Duodenal mucosa (tissue), 2 donors: ENCODE measurements around the gene FOSL1.

Source experiments
- H3K27ac ChIP-seq: one replicate; pipeline ENCODE4 v1.7.0; 2013; ENCODE audit warnings: low read depth, low read length
- H3K27me3 ChIP-seq, 2 donors: one replicate each; pipeline ENCODE4 v1.7.0; 2013; ENCODE audit warnings: low read length in 2 of 2, control low read depth in 1 of 2; ENCODE audit not compliant: insufficient read depth in 2 of 2, control insufficient read depth in 1 of 2
- H3K36me3 ChIP-seq, 2 donors: one replicate each; pipeline ENCODE4 v1.7.0; 2013; ENCODE audit warnings: low read length in 2 of 2, control low read depth in 1 of 2; ENCODE audit not compliant: insufficient read depth in 2 of 2, control insufficient read depth in 1 of 2
- H3K4me1 ChIP-seq, 2 donors: one replicate each; pipeline ENCODE4 v1.7.0; 2013; ENCODE audit warnings: low read length in 2 of 2, control low read depth in 1 of 2; ENCODE audit not compliant: insufficient read depth in 2 of 2, control insufficient read depth in 1 of 2
- H3K4me3 ChIP-seq, 2 donors: one replicate each; pipeline ENCODE4 v1.7.0; 2013; ENCODE audit warnings: low read length in 2 of 2, low read depth in 1 of 2
- H3K9ac ChIP-seq, 2 donors: one replicate each; pipeline ENCODE4 v1.7.0; 2013; ENCODE audit warnings: low read length in 2 of 2, low read depth in 1 of 2
- H3K9me3 ChIP-seq, 2 donors: one replicate each; pipeline ENCODE4 v1.7.0; 2013; ENCODE audit warnings: low read length in 2 of 2, control low read depth in 1 of 2; ENCODE audit not compliant: control insufficient read depth in 1 of 2

The FOSL1 gene

DNA sequence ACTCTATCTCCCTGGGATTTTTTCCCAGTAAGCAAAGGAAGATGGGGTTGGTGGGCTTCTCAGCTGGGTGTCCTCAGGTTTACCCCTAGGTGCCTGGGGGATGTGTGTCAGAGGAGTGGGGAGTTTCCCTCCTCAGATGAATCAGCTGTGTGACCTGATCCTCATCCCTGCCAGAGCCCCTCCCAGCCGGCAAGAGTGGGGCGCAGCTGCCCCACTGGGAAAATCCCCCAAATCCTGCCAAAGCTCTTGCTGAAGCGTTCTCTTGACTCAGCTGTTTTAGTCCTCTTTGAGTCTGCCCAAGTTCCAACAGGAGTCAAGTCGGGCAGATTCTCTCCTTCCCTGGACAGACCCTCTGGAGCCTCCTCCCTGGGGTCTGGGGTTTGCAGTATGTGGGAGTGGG is 12.7 kb upstream of the FOSL1 start:
- Histone ChIP-seq H3K27me3 (no peaks in the 10 kb centered on the region), H3K27ac (no peak overlapping the region), H3K36me3 (no peaks in the 10 kb centered on the region), H3K4me3 (no peak overlapping the region), H3K4me1 (peaks cover 26 to 41% of the 10 kb centered on the region in 2 donors), H3K9ac (no peak overlapping the region), H3K9me3 (no peaks in the 10 kb centered on the region)

DNA sequence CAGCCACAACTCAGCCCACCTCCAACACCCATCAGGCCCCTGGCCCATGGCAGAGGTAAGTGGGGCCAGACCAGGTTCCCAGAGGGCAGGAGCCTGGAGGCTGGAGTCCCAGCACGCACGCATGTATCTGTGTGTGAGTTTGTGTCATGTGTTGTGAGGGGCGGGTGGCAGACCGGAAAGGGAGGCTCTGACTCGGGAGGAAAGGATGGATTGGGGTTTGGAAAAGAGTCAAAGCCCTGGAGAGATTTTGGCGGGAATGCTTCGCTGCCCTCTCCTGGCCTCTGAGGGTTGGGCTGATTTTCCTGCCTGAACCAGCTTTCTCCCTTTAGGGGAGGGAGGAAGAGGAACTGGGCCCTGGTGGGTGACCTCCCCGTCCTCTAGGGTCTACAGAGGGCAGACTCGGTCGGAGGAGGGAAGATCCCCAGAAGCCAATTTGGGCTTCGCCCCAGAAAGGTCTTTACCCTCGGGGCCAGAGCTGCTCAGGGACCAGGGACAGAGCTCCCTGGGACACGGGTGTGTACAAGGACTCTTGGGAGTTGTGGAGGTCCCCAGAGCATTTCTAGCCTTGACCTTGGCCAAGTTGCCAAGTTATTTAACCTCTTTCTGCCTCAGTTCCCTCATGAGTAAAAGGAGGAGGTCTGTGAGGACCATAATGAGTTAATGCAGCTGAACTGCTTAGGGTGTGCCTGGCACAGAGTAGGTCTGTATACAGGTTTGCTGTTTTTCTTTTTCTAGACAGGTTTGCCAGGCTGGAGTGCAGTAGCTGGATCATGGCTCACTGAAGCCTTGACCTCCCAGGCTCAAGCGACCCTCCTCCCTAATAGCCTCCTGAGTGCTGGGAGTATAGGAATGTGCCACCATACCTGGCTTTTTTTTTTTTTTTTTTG is 11.7 kb upstream of the FOSL1 start:
- Histone ChIP-seq H3K27ac (no peak overlapping the region), H3K4me1 (peaks cover 18 to 32% of the 10 kb centered on the region in 2 donors), H3K9me3 (no peaks in the 10 kb centered on the region), H3K4me3 (no peak overlapping the region), H3K27me3 (no peaks in the 10 kb centered on the region), H3K9ac (no peak overlapping the region), H3K36me3 (no peaks in the 10 kb centered on the region)

DNA sequence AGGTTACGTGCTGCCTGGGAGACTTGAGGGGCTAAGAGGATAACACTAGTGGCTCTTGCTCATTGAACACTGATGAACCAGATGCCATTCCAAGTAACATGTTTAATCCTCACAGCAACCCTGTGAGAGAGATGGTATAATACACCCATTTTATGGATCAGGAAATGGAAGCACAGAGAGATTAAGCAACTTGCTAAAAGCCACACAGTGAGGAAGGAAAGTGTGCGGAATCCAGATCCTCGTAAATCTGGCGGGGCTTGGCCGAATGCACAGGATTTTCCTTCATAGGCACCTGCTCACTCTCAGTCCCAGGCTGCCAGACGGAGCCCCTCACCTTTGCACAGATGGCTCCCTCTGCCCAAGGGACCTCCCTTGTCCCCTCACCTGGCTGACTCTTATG is 7.7 kb upstream of the FOSL1 start:
- H3K9ac ChIP-seq: no peak overlapping the region
- no peaks in the 10 kb centered on the region for H3K9me3 ChIP-seq
- H3K4me1 ChIP-seq: peaks cover 6 to 13% of the 10 kb centered on the region in 2 donors
- H3K27ac ChIP-seq: no peak overlapping the region
- H3K4me3 ChIP-seq: no peak overlapping the region
- H3K36me3 ChIP-seq: no peaks in the 10 kb centered on the region
- H3K27me3 ChIP-seq: no peaks in the 10 kb centered on the region

DNA sequence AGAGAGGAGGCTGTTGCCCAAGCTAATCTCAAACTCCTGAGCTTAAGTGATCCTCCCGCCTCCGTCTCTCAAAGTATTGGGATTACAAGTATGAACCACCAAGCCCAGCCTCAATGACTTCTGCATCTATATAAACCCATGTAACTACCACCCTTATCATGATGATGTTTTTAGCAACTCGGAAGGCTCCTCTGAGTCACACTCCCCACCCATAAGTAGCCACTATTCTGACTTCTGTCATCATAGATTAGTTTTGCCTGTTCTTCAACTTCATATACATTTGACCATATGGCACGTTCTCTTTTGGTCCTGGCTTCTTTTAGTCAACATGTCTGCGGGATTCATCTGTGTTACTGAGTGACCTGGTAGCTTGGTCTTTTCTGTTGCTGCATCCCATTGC is 6.4 kb upstream of the FOSL1 start:
- Histone ChIP-seq H3K36me3 (no peaks in the 10 kb centered on the region), H3K27me3 (no peaks in the 10 kb centered on the region), H3K9ac (no peak overlapping the region), H3K9me3 (no peaks in the 10 kb centered on the region), H3K27ac (no peak overlapping the region), H3K4me3 (no peak overlapping the region), H3K4me1 (peaks cover 0 to 6% of the 10 kb centered on the region in 2 donors)

DNA sequence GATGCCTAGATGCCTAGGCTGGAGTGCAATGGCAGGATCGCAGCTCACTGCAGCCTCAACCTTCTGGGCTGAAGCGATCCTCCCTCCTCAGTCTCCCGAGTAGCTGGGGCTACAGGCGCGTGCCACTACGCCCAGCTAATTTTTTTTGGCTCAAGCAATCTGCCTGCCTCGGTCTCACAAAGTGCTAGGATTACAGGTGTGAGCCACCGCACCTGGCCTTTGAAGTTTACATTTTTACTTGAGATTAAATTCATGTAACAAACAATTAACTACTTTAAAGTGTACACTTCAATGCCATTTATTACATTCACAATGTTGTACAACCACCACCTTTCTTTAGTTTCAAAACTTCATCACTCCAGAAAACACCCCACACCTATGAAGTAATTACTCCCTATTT is 3.5 kb upstream of the FOSL1 start:
- Histone ChIP-seq H3K9me3 (no peaks in the 10 kb centered on the region), H3K27me3 (peaks cover 9 to 11% of the 10 kb centered on the region in 2 donors), H3K9ac (no peak overlapping the region), H3K4me1 (peaks cover 4 to 12% of the 10 kb centered on the region in 2 donors), H3K4me3 (no peak overlapping the region), H3K36me3 (no peaks in the 10 kb centered on the region), H3K27ac (no peak overlapping the region)

DNA sequence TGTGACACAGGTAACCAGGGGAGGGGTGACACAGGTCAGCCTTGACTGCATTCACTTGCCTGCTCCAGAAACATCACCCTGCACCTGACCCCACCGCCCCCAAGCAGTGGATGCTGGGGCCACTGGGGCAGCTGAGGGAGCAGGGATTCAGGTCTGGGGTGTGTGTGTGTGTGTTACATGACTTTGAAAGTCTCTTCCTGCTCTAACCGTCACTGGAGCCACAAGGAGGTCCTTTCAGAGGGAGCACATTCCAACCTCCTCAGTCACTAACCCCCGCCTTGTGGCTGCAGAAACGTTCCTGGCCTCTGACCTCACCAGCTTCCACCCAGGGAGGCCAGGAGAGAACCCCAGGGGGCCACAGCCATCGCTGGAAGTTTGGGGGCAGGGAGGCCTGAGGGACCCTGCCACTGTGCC is 2.9 kb upstream of the FOSL1 start:
- peaks cover 9 to 11% of the 10 kb centered on the region in 2 donors for H3K27me3 ChIP-seq
- H3K4me3 ChIP-seq: no peak overlapping the region
- peaks cover 5 to 12% of the 10 kb centered on the region in 2 donors for H3K4me1 ChIP-seq
- no peak overlapping the region for H3K9ac ChIP-seq
- H3K27ac ChIP-seq: no peak overlapping the region
- no peaks in the 10 kb centered on the region for H3K36me3 ChIP-seq
- H3K9me3 ChIP-seq: no peaks in the 10 kb centered on the region

DNA sequence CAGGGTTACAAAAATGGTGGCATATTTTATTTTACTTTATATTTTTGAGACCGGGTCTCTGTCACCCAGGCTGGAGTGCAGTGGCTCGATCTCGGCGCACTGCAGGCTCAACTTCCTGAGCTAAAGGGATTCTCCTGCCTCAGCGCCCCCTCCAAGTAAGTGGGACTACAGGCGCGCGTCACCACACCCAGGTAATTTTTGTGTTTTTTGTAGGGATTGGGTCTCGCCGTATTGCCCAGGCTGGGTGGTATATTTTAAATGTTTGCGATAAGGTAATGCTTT is 652 bp upstream of the FOSL1 start:
- Histone ChIP-seq H3K27me3 (peaks cover 9 to 11% of the 10 kb centered on the region in 2 donors), H3K27ac (no peak overlapping the region), H3K9me3 (no peaks in the 10 kb centered on the region), H3K9ac (no peak overlapping the region), H3K4me3 (no peak overlapping the region), H3K36me3 (no peaks in the 10 kb centered on the region), H3K4me1 (peaks cover 5 to 12% of the 10 kb centered on the region in 2 donors)

DNA sequence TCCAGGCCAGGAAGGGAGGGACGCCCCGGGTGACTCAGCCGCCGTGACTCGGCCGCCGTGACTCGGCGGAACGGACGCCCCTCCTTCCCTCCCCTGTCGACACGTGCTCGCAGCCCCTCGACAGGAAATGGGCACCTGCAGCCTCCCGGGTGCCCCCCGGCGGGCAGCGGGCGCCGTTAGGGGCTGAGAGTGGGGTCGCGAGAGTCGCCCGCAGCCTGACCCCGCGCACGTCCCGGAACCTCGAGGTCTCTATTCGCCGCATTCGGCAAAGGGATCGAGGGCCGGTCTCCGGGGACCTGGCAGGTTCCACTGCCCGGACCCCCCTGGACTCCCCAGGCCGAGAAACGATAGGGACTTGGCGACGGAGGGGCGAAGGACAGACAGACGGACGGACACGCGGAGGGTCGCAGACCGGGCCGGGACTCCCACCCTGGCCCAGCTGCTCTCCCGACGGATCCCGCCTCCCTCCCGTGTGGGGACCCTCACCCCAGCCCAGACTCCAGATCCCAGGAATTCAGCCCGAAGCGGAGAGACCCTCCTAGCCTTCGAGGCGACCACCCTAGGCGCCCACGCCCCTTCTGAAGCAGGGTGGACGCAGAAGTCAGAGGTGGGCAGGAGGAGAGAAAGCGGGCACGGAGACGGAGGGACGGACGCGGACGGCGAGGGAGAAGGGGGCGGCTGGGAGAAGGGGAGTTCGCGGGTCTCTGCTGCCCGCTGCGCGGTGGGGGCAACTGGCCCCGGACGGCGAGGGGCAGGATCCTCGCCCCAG is 648 bp downstream of the FOSL1 start:
- peak overlapping the region in 1 of 2 donors; percentile 35 for H3K9ac ChIP-seq
- no peaks in the 10 kb centered on the region for H3K36me3 ChIP-seq
- peak overlapping the region; percentile 61 to 62 for H3K4me3 ChIP-seq
- peak overlapping the region; percentile 47 for H3K27ac ChIP-seq
- H3K9me3 ChIP-seq: no peaks in the 10 kb centered on the region
- peaks cover 9 to 11% of the 10 kb centered on the region in 2 donors for H3K27me3 ChIP-seq
- peaks cover 5 to 12% of the 10 kb centered on the region in 2 donors for H3K4me1 ChIP-seq

- peaks cover 9 to 11% of the 10 kb centered on the region in 2 donors for H3K27me3 ChIP-seq
- H3K4me1 ChIP-seq: peaks cover 5 to 17% of the 10 kb centered on the region in 2 donors
- no peaks in the 10 kb centered on the region for H3K36me3 ChIP-seq
- H3K4me3 ChIP-seq: peak overlapping the region; percentile 61 to 62
- H3K9ac ChIP-seq: no peak overlapping the region
- H3K9me3 ChIP-seq: no peaks in the 10 kb centered on the region
- H3K27ac ChIP-seq: no peak overlapping the region
Measured at GRCh38 chr11:65898656-65899355, 1.4 kb downstream of the FOSL1 start.

DNA sequence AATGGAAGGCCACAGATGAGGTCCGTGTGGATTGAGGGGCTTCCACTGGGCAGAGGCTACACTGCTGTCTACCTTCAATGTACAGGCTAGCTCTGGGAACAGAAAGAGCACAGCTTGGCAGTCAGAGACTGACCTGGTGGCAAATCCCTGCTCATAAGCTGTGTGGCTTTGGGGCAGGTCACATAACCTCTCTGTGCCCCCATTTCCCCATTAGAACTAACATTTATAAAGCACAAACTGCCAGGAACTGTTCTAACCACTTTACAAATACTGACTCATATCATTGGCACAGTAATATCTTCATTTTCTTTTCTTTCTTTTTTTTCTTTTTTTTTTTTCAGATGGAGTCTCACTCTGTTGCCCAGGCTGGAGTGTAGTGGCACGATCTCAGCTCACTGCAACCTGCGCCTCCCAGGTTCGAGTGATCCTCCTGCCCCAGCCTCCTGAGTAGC is 3.1 kb downstream of the FOSL1 start:
- H3K27me3 ChIP-seq: peaks cover 9 to 11% of the 10 kb centered on the region in 2 donors
- H3K36me3 ChIP-seq: no peaks in the 10 kb centered on the region
- no peaks in the 10 kb centered on the region for H3K9me3 ChIP-seq
- peaks cover 10 to 32% of the 10 kb centered on the region in 2 donors for H3K4me1 ChIP-seq
- no peak overlapping the region for H3K9ac ChIP-seq
- H3K4me3 ChIP-seq: no peak overlapping the region
- no peak overlapping the region for H3K27ac ChIP-seq
